ENCODE results near the gene PDE4D.
"Not testable (repeated sequence)": the region's sequence is repeated elsewhere in the genome, so short reads cannot be mapped to it uniquely, and the experiment has no call there.

The PDE4D gene

GRCh38 chr5:59473611-59474010 lies 419.9 kb downstream of the PDE4D start:
- DNase-seq (ENCODE audit: low read depth, low spot score), result no peak

DNA sequence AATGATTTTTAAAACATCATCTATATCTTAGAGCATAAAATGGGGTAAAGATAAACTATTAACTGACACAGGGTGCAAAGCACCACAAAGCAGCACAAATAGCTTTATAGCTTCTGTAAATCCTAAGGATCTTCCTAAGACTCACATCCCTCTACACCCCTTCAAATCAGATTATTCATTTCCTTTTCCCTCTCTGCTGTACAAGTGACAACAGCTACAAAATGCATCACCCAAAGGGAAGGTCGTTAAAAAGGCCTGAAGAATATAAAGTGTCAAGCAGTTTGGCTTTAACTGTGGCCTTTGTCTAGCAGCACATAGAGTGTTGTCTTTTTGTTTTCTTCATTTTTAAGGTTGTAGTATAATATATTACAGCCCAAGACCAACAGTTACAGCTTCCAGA lies 422.1 kb downstream of the PDE4D start:
- no peak for DNase-seq (ENCODE audit: low read depth, low spot score)

DNA sequence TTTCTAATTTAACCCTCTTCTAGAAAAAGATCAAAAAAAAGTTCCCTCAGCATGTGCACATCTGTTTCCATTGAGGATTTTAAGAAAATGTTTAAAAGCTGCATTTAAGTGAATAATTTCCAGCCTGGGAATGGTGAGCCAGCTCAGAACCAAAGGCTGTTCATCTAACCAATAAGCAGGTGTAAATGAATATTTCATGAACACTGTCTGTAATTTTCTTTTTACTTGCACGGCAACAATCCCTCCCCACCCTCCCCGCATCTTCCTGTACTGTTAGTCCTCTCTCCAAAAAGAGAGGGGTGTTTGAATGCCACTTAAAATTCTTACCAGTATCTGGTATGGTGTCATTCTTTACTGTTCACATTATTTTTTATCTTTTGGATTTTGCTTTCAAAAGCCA lies 425.6 kb downstream of the PDE4D start:
- DNase-seq (ENCODE audit: low read depth, low spot score), result no peak

- no peak for DNase-seq (ENCODE audit: low read depth, low spot score)
These were observed 427.3 kb downstream of the PDE4D start for GRCh38 chr5:59466271-59466670.

DNA sequence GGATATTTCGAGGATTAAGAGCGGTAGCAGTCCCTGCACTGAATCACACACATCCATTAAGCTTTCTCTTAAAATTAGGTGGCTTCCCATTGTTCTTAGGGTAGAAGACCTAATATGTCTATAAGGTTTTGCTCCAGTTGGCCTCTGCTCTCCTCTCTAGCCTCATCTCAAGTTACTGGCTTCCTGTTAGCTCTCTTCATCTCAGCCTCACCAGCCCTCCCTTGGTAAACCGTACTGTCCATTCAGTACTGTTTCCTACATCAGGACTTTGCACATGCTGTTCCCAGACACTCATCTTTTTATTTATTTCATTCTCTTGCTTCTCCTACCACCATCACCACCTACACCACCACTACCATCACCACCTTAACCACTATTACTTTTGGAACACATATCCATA lies 428.6 kb downstream of the PDE4D start:
- no peak for DNase-seq (ENCODE audit: low read depth, low spot score)

DNA sequence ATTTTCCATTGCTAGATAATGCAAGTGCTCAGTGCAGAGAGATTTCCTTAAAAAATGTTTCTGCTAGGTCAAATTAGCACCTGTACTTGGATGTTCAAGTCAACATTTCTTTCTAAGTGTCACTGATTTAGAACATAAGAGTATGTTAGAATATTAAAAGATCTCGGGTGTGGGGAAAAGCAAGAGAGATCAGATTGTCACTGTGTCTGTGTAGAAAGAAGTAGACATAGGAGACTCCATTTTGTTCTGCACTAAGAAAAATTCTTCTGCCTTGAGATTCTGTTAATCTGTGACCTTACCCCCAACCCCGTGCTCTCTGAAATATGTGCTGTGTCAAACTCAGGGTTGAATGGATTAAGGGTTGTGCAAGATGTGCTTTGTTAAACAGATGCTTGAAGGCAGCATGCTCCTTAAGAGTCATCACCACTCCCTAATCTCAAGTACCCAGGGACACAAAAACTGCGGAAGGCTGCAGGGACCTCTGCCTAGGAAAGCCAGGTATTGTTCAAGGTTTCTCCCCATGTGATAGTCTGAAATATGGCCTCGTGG lies 429.8 kb downstream of the PDE4D start:
- DNase-seq (ENCODE audit: low read depth, low spot score), result not testable (repeated sequence)

DNA sequence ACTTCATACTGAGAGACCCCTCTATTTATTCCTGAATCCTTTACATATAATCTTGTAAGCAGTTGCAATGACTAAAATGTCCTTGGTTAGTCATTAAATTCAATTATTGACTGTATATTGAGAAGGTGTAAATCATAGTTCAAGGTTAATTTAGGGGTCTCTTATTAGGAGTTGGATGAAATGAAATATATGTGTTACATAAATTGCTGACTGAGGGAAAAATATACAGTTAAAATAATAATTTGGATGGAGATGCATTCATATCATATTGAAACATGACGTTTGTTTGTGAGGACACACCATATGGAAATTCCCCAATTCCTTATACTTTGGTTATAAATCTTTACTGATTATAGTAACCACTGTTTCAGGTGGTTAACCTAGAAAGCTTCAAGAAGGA lies 430.6 kb downstream of the PDE4D start:
- no peak for DNase-seq (ENCODE audit: low read depth, low spot score)

- DNase-seq (ENCODE audit: low read depth, low spot score), result no peak
These were observed 433.0 kb downstream of the PDE4D start for GRCh38 chr5:59460368-59461153.

GRCh38 chr5:59458966-59459729 lies 434.4 kb downstream of the PDE4D start:
- no peak for DNase-seq (ENCODE audit: low read depth, low spot score)

DNA sequence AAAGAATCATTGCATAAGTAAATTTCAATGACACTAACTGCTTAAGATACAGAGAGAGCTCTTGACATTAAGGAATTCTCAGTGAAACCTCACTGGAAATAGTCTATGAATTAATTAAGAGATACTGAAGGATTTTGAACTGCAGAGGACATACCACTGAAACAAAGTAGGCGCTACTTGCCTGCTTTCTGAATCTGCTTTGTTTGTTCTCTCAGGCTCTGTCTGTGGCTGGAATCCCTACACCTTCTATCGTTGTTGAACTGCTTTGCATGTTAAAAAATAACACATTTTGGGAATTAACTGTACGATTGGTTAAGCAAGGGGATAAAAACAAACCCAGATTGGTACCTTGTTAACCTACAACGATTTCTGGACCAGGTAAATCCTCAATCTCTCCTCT lies 435.2 kb downstream of the PDE4D start:
- DNase-seq (ENCODE audit: low read depth, low spot score), result no peak

DNA sequence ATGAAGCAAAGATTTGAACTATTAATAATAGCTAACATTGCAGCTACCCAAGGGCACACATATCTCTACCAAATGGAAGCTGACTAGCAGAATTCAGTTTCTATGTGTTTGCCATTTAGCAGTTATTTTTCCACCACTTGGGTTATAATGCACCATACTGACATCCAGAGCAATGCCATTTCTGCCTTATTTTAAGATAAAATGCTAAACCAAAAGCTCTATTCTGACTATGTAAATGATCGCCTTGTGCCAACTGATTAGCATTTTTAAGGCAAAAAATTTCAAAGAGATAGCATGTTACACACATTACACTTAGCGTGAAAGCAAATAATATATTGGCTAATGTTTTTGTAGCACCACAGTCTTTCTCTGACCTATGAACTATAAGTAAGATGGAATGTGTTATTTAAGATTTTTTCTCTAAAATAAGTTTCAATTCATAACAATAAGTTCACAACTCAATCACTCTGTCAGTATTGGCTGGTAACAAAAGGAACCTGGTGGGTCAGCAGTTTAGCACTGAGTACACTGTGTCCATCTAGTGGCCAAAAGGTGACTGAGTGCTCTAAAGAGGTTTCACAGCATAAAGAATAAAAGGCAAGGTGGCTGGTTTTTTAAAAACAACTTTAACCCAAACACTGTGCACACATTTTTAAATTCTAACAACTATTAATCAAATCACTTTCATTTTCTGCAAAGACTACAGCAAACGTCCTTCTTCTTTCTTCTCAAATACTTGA lies 443.5 kb downstream of the PDE4D start:
- no peak for DNase-seq (ENCODE audit: low read depth, low spot score)

GRCh38 chr5:59446356-59446755 lies 447.2 kb downstream of the PDE4D start:
- DNase-seq (ENCODE audit: low read depth, low spot score), result no peak

GRCh38 chr5:59445741-59446140 lies 447.8 kb downstream of the PDE4D start:
- no peak for DNase-seq (ENCODE audit: low read depth, low spot score)

DNA sequence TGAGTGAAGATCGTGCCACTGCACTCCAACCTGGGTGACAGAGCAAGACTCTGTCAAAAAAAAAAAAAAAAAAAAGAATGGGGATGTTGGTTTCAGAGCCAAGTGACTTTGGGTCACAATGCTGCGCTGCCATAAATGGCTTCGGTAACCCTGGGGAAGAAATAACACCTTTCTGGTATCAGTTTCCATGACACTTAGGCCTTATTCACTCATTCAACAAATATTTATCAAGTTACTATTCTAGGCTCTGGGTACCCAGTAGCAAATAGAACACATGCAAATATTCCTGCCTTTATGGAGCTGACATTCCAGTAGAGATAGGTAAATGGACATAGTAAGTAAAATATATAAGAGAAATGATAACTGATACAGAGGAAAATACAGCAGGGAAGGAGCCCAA lies 454.2 kb downstream of the PDE4D start:
- no peak for DNase-seq (ENCODE audit: low read depth, low spot score)

DNA sequence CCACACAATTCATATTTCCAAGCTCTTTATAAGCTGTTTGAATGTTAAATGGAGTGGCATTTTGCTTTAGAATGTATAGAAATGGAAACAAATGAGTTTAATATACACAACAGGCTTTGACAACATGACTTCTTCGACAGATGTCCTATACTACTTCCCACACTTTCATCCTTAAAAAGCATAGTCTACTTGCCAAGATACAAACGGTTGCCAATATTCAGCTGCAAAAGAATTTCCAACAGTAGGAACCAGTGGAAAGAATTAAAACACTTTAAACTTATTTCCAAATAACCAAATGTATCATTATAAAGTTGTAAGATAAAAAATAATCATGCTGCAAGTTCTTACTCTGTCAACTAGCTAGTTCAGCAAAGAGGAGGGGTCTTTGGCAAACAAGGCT lies 456.4 kb downstream of the PDE4D start:
- DNase-seq (ENCODE audit: low read depth, low spot score), result no peak

DNA sequence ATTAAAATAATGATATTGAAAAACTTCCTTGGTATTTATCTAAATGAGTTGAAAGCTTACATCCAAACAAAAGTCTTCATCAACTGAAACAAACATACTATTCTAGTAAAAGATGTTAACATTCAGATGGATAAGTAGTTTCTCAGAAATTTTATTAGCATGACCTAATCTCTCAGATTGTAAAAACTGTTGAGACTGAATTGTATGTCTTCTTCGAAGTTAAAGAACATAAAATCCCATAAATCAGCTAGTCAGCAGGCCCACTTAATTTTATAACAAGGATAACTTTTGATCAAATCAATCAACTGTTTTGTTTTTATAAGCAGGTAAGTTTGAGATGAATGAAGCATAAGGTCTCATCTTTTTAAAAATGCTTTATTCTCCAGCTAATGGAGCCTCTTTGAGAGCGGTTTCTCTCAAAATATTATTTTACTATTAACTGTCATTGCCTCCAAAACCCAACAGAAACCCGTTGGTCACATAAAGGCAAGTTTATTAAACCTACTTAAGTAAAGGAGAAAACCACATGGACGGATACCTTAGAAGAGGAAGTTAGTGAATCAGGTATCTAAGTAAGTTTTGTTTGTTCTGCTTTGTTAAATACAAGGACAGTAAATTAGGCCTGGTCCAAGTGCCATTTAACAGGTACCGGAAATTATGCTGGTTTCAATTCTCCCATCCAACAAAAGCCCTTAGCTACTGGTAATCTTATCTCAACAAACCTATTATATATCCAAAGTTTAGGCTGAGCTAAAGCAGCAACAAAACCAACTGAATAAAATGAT lies 457.0 kb downstream of the PDE4D start:
- no peak for DNase-seq (ENCODE audit: low read depth, low spot score)

DNA sequence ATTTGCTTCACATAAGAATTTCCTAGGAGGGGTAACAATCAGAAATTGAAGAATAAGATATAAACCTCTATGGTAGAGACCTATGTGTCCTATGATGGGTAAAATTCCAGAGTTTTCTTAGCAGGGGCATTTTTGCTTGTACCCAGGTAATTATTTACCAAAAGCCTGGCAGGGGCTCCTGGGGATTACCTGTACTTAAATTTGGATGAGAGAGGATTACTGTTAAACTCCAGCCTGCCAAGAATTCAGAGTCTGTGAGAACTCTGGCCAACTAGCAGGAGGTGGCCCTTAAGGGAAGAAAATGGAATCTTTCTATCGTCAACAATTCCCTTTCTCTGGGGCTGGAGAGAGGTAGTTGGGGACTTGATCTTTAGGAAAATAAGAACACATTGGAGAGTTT lies 460.4 kb downstream of the PDE4D start:
- DNase-seq (ENCODE audit: low read depth, low spot score), result no peak

GRCh38 chr5:59430066-59430685 lies 463.4 kb downstream of the PDE4D start:
- no peak for DNase-seq (ENCODE audit: low read depth, low spot score)

GRCh38 chr5:59428391-59428790 lies 465.1 kb downstream of the PDE4D start:
- no peak for DNase-seq (ENCODE audit: low read depth, low spot score)

DNA sequence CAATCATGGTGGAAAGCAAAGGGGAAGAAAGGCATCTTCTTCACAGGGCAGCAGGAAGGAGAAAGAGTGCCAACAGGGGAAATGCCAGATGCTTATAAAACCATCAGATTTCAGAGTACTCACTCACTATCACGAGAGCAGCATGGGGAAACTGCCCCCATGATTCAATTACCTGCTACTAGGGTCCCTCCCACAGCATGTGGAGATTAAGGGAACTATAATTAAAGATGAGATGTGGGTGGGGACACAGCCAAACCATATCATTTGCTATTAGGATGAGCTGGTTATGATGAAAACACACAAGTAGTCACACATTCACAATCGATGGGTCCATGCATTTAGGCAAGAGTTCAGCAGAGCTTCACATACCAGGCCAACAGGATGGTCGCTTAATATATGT lies 469.0 kb downstream of the PDE4D start:
- DNase-seq (ENCODE audit: low read depth, low spot score), result no peak

DNA sequence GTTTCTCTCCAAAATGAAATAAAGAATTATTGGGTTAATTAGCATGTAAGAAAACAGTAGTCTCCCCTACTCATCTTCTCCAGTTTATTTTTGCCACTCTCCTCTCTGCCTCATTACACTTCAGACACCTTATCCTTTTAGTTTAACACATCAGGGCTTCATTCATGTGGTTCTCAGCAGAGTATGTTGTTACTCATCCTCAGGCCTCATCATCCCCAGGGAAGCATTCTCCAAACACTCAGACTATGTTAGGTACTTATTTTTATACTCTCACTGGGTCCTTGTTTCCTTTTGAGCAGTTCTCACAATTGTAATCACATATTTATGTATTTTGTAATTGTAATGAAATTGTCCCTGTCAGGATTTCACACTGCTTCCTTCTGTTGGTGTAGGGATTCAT lies 470.5 kb downstream of the PDE4D start:
- no peak for DNase-seq (ENCODE audit: low read depth, low spot score)

Data from activated naive CD8-positive, alpha-beta T cell treated with anti-CD3 and anti-CD28 coated beads, Interleukin-2, amount 50 U/mL, for 16 hours (primary cell).